D341Med (cell line): ENCODE measurements around the gene CCDC141.
A peak's percentile ranks its signal among the peaks of the same experiment; 100 is the strongest.

Experiments
- DNase-seq: peaks from one replicate; pipeline ENCODE4 v3.0.0; 2012; ENCODE audit warnings: low spot score

Gene CCDC141

DNA sequence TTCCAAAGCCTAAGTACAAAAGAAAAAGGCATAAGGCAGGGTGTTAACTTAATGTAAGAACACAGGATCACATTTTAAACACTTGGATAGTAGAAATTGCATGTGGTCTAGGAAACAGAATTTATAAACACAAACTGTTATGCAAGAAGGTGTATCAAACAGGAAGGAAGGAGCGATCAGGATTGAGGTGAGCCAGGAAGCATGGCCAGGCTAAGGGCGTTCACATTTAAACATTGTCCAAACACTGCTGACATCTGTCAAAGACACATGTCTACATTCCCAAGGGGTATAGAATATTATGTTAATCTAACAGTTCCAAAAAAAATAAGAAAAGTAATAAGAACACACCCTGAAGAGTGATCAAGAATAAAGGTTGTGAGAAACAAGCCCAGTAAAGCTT lies 71.3 kb downstream of the CCDC141 start:
- no peak for DNase-seq

DNA sequence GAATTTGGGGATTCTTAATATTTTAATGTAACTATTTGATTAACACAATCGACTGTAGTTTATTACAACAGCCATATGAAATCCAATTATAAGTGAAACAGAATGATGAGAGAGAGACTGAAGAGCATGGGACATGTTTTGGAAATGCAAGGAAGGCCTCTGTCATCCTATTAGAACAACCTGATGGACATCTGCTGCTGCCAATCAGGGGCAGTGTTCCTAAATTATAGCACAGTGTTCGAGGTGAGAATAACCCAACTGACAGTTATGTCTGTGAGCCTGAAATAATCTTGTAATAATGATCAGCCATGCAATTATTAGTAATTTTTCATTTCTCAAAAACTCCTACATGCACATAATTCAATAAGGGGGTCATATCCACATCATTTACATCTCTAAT lies 73.6 kb downstream of the CCDC141 start:
- no peak for DNase-seq

DNA sequence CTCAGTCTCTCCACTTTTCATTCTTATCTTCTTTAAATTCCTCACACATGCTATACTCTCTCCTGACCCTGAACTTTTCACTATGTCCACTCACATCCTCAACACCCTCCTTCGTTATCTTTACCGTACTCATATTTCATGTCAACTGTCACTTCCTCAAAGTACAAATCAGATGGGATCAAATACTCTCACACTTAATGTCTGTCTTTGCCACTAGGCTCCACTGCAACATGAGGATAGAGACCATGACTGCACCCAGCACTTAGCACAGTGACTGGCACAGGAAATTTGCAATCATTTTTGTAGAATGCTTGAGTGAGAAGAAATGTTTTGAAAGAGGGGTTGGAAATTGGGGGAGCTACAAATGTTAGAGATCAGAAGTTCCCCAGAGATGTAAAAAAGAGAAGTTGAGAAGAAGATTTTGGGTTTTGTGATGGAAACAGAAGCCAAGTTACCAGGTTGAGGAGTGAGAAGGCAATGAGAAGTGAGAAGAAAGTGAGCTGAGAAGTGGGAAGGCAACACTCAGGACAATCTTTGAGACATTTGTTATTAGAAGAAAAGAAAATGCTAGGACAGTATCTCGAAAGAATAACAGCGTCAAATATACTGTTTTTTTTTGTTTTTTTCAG lies 87.0 kb downstream of the CCDC141 start:
- no peak for DNase-seq

DNA sequence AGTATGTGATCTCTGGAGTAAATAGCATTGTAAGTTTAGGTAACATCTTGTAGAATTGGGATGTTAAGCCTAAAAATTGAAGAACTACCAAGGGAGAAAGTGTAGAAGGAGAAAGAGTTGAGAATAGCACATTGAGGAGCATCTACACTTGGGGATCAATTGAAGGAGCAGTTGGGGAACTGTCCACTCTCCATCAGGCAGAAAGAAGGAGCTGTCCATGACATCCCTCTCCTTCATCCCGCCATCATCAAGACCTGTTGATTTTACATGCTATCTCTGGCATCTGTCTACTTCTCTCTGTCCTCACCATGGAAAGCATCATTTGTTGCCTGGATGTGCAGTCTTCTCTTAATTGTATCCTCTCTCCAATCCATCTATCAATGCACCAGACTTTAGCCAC lies 87.8 kb downstream of the CCDC141 start:
- no peak for DNase-seq

DNA sequence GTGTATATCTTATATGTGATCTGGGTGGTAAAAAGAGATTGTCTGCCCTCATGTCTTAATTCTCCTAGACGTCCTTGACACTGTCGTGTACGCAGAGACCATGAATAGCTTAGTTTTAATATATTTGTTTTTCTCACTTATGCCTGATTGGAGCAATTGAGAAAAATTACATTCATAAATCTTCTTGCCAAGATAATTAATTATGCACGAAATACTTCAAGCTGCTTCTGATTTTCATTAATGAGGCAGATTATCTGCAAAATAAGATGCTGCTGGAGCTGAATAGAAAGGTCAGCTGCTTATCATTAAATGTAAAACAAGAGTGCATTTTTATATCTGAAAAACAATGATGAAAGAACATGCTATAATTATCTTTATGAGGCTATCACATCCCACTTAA lies 95.9 kb downstream of the CCDC141 start:
- no peak for DNase-seq

DNA sequence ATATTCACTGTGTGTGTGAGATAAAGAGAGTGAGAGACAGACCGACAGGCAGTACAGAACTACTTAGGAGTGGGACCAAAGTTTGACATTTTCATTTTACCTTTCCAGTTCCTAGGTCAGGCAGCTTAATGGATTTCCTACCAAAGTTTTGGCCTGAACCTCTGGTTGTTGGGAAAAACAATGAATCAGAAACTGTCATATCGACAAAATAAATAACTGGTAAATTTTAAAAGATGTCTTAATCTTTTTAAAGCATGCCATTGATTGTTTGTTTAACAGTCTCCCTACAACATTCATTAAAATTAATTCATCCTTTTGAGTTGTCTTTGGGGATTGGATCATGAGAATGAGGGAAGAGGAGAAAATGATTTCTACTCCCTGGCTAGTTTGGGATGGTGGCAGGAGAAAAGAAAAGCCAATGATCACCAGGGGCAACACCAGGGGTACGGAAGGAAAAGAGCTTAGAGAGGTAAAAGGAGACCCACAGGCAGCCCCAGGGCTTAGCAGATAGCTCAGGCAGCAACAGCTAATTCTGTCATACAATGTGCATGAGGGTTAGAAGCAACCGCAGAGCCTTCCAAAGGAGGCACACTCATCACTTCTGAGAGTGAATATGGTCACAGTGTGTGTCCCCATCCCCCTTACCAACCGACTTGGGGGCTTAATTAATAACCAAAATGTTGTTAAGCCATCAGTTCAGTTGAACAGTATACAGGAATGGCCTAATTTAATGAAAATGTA lies 98.5 kb downstream of the CCDC141 start:
- DNase-seq: no peak

DNA sequence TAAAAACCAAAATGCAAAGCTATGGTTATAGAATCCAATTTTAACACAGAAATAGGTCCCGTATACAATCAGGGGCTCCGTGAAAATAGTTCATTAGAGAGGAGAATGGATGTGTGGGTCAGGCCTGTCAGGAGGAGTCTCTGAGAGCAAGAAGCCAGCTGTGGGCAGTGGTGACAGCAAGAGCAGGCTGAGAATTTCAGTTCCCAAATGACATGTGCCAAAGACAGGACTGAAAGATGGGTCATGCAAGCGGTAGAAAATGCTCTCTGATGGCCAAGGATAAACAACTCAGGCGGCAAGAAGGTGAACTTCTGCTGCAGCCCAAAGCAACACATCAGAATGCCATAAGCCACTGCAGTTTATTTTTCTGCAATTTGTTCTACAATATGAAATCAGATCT lies 100.4 kb downstream of the CCDC141 start:
- DNase-seq: no peak

DNA sequence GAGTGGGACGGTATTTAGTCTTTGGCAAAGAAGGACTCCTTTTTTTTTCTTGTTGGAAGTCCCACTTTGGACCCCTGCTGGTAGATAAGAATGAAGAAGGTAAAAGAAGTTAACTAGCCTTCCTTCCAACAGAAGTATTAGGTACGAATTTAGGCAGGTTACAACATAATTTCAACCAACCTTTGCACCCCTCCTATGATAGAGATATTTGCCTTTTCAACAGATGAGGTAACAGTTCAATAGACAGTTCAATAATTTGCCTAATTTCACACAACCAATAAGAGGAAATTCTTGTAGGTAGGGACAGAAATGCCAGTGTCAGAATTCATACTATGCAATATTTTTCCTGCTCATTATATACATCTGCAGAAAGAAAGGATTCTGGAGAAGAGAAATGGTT lies 100.8 kb downstream of the CCDC141 start:
- no peak for DNase-seq

DNA sequence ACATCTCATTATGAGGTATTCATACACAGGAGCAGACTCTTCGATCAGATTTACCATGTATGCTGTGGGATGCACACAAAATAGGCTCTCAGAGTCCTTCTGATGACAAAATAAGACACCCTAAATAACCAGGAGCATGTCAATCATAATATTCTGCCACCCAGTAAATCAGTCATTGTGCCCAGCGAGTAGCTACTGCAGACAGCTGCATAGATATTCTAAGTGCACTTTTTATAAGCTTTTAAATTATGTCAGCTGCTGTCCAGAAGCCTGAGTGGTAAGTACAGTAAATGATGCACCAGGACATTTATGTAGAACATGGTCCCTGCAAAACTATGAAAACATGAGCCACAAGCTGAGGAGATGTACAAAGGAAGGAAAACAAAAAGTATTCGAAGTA lies 102.9 kb downstream of the CCDC141 start:
- no peak for DNase-seq

DNA sequence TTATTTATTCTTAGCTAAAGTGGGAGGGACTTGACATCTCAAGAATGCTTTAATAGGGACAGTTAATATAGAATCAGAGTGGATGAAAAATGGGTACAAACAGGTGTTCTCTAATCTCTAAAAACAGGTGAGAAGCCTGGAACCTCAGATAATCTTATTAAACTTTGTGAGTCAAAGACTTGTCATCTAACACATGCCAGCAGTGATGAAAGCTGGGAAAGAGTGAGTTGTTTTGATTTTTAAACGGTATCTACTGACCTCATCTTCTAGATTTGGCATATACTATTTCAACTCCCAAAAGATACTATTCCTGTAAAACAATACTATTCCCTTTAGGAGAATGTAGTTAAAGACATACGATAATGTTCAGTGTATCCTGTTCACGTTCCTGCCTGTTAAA lies 103.4 kb downstream of the CCDC141 start:
- no peak for DNase-seq

DNA sequence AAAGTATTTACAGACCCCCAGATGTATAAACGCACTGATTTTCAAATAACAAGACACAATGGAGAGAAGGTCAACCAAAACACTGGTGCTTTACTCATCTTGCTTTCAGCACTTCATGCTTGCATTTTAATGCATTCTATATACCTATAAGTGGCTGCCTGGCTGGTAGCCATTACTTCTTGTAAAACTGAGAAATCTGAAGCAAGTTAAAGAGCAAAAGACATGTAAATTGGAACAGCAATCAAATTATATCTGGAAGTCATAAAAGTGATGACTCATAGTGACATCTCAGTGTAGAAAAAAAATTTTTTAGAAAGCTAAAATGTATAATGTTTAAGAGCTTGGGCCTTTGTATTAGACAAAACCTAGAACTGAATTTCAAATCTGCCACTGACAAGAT lies 106.2 kb downstream of the CCDC141 start:
- DNase-seq: no peak

DNA sequence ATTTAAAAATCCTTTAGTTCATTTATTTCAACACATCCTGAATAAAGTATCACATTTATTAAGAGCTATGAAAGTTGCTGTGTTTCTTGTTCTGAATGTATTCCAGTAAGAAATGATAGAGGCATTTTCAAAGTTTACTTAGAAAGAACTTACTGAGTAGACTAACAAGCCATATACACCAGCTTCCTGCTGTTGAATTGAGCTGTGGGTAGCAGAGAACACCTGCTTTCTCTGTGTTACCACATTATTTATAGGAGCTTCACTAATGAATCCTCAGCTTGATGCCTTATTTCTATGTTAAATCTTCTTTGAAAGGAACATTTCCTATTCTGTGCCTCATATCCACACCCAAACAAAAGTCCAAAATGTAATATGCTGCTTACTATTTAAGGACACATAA lies 115.4 kb downstream of the CCDC141 start:
- DNase-seq: no peak

DNA sequence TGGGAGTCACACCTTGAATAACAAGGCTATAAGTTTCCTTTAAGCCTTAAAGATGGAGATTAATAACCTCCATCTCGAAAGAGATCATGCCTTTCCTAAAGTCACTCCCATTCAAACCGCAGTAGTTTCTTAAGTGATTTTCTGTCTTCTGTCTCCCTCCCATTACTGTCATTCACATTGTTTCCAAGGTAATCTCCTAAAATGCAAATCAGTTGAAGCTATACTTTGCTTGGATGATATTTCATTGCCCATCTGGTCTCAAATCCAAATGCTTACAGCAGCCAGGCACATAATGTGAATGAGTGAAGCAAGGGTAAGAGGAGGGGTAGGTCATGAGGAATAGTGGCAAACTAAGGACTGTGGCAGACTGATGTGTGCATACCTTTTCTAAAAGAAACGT lies 116.4 kb downstream of the CCDC141 start:
- no peak for DNase-seq

DNA sequence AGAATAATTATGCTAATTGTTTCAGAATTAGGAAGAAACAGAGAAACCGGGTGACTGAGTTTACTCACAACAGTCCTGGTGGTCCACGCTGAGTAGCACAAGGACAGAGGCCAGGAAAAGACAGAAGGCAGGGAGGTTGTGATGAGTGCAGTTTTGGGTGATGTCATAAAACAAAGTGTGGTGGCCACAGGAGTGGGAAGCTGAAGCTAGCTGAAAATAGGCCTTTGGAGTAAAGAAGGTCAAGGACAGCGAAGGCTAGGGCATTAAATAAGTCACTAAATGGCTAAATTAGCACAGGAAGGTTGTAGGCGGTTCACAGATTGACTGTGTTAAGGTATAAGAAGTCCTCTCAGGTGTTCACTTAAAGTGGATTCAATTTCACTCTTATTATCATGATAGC lies 121.9 kb downstream of the CCDC141 start:
- DNase-seq: no peak

DNA sequence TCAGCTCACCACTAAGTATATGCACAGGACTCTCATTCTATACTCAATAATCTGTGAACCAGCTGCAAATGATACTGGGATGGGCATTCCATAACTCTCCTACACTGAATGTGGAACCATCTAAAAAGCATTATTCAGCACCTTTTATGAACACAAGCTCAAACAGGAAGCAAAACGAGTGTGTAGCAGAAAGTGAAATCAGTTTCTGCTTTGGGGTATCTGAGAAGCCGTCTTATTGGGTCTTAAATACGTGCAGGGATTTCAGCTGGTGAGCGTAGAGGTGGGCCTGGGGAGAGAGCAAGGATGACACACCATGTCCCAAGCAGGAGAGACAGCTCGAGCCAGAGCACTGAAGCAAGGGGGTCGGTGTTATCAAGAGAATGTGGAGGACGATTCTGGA lies 122.8 kb downstream of the CCDC141 start:
- DNase-seq: no peak

DNA sequence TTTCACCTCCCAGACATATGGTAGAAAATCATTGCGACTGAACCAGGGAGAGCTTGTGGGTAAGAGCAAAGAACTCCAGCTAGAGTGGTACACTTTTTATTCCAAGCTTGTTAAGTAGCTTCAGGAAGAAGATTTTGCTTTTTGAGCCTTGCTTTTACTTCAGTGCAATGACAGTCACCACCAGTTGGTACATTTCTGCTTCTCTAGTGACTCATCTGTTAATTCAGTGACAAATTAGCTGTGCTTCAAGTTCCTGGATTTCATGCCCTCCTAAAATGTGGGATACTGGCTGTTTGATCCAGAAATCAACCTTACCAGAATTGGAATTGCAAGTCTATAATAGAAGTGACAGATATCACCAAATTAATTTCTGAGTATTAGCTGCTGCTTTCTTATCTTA lies 125.1 kb downstream of the CCDC141 start:
- no peak for DNase-seq

DNA sequence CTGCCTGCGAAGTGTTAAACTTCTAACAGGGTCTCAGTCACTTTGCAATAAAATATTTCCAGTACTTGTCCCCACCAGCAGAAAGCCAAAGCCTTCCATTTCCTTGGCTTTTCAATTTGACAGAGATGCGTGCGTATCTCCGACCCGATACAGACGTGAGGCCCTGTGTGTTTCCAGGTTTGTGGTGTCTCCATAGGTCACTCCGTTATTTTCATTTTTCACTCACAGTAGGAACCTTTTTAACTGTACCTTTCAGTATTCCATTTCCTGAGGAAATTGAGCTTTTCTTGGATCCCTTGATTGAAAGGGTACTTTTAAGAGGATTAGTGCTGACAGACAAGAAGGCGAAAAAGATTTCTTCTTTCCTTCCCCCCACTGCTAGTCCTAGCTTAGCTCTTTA lies 126.4 kb downstream of the CCDC141 start:
- DNase-seq: no peak

DNA sequence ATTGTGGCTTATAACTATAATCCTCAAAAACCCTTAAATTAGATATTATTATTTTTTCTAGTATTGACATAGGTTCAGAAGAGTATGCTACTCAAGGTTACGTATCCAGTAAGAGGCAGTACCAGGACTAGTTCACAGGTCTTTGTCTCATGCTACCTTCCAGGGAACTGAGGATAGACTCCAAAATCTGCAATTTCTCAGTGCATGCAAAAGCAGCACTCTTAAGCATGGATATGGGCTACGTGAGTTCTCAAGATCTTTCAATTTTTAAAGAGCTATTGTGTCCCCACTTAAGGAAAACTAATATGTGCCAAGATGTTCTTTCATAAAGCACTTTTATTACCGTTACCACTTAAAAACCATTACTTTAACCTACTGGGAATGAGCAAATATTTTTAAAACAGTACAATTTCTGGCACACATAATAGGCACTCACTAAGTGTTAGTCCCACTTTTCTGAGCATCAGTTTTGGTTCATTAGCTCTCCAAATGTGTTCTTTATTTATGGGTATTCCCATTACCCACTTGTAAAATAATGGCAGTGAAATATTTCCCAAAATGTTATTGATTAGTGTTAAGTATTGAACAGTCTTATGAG lies 128.9 kb downstream of the CCDC141 start:
- no peak for DNase-seq

DNA sequence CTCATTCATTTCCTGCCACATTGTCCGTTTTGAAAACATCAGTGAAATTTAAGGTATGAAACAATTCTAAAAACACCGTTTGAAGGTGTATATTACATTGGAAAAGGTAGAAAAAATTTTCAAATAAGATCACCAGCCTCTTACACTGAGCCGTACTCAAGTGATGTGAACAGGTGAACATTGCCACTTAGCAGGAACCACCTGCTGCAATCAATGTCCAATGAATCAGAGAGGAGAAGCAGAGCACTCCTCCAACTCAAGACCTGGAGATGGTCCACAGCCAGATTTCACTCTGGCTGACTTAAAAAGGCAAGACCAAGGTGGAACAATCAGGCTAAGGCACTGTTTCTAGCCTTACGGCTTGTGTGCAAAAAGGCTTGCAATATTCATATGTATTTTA lies 132.4 kb downstream of the CCDC141 start:
- no peak for DNase-seq

DNA sequence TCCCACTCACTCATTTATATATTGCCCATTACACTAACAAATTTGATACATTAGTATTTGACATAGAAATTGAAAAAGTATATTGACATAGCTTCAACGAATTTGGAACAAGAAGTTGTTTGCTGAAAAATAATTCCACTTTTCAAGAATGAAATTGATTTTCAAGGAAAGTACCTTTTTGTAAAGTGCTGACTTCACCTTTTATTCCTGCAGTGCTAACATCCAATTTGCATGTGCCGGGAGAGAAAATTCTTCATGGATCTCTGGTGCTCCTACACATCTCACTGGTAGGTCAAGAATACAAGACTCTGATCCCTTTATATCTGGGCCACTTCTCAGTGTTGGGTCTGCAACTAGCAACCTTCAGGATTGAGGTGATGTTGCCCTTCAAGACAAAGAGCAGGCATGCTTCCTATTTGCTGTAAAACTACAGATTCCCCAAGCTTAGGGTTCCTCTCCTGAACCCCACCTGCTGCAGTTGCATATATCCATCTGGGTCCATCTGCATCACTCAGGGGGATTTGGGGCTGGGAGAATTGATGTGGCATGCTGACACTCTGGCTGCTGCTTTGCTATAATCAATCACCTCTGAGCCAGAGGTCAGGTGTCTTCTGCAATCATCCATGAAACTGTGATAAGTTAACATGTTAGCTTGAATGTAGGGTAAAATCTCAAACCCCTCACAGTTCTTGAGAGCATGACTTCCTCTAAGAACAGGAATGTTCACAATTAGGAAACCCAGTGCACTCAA lies 134.3 kb downstream of the CCDC141 start:
- DNase-seq: no peak

DNA sequence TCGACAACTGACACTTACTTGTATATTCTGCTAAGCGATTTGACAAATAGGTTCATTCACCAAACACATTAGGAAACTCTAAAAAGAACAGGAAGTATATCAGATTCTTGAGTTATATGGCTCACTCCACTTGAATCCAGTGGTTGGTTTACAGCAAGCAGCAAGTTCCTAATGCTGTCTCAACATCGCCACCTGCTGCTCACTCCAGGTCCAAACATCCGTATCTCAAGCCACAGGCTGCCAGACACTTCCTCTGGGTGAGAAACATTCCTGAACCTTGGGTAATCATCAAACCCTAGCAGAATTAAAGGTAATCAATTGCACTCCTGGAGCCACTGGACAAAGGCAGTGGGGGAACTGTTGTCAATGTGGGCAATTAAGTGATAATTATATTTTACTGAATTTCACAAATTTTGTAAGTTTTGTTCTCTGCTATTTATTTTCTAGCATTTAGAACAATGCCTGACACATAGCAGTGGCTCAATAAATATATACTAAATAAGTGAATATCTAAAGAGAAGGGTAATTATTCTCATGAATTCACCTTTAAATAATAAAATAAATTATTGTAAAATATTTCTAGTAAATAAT lies 135.6 kb downstream of the CCDC141 start:
- DNase-seq: peak; percentile 74

DNA sequence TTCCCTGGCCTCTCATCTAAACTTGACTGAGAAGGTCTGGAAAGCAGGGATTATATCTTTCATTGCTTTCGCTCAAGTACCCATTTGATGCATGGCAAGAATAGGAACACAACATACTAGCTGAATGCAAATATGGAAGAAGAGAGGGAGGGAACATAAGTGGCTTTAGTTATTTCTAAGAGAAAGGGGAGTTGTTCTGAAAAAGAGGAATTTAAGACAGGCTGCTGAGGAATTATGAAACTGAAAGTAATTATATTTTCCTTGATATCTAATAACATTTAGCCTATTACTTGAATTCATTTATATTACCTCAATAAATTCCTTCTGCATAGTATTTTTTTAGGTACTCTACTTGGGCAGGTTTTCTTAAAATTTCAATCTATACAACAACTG lies 136.9 kb downstream of the CCDC141 start:
- DNase-seq: no peak
